BLaER1 (cell line): ENCODE measurements around the gene AXL.
A peak's percentile ranks its signal among the peaks of the same experiment; 100 is the strongest.
"Not testable (repeated sequence)": the region's sequence is repeated elsewhere in the genome, so short reads cannot be mapped to it uniquely, and the experiment has no call there.

ENCODE experiments used
- H3K27ac ChIP-seq: shearing (Covaris generic); formaldehyde crosslinking; 2 replicates; pipeline ENCODE4 v1.8.1; 2022
- H3K27me3 ChIP-seq: shearing (Covaris generic); formaldehyde crosslinking; 2 replicates; pipeline ENCODE4 v1.8.1; 2022
- H3K36me3 ChIP-seq: shearing (Covaris generic); formaldehyde crosslinking; 2 replicates; pipeline ENCODE4 v1.8.1; 2022
- H3K4me1 ChIP-seq: shearing (Covaris generic); formaldehyde crosslinking; 2 replicates; pipeline ENCODE4 v1.8.1; 2022
- H3K4me2 ChIP-seq: shearing (Covaris generic); formaldehyde crosslinking; 2 replicates; pipeline ENCODE4 v1.8.1; 2022
- H3K4me3 ChIP-seq: shearing (Covaris generic); formaldehyde crosslinking; 2 replicates; pipeline ENCODE4 v1.8.1; 2022
- H3K9ac ChIP-seq: shearing (Covaris generic); formaldehyde crosslinking; 2 replicates; pipeline ENCODE4 v1.8.1; 2022
- H3K9me3 ChIP-seq: shearing (Covaris generic); formaldehyde crosslinking; 2 replicates; pipeline ENCODE4 v1.8.1; 2022
- H4K20me1 ChIP-seq: shearing (Covaris generic); formaldehyde crosslinking; 2 replicates; pipeline ENCODE4 v1.8.1; 2022
- Cebpa-rat ChIP-seq: shearing (Covaris generic); IDR thresholded peaks from 2 replicates; pipeline ENCODE4 v1.8.1; 2022

AXL gene

GRCh38 chr19:41269571-41269970 lies 50.5 kb downstream of the AXL start:
- H3K27me3 ChIP-seq: no peaks in the 10 kb centered on the region
- no peak overlapping the region for H3K4me3 ChIP-seq
- TF ChIP-seq Cebpa-rat: no peak
- H3K9ac ChIP-seq: no peak overlapping the region
- H3K4me1 ChIP-seq: peaks cover 25% of the 10 kb centered on the region
- H3K9me3 ChIP-seq: no peaks in the 10 kb centered on the region
- H3K27ac ChIP-seq: no peak overlapping the region
- H3K36me3 ChIP-seq: peaks cover 81% of the 10 kb centered on the region
- H3K4me2 ChIP-seq: no peak overlapping the region
- H4K20me1 ChIP-seq: peaks cover 92% of the 10 kb centered on the region

- Histone ChIP-seq H3K27ac (no peak overlapping the region), H3K27me3 (no peaks in the 10 kb centered on the region), H4K20me1 (peaks cover 100% of the 10 kb centered on the region), H3K9me3 (no peaks in the 10 kb centered on the region), H3K4me1 (no peaks in the 10 kb centered on the region; the same call in 1 of the 2 replicates), H3K9ac (no peak overlapping the region), H3K4me3 (no peak overlapping the region), H3K4me2 (no peak overlapping the region), H3K36me3 (peaks cover 100% of the 10 kb centered on the region)
- no peak for TF ChIP-seq Cebpa-rat
These were observed 54.1 kb downstream of the AXL start for GRCh38 chr19:41273076-41273475.

GRCh38 chr19:41274802-41275201 lies 55.8 kb downstream of the AXL start:
- H3K4me2 ChIP-seq: no peak overlapping the region
- TF ChIP-seq Cebpa-rat: no peak
- H3K9ac ChIP-seq: no peak overlapping the region
- no peak overlapping the region for H3K4me3 ChIP-seq
- no peak overlapping the region for H3K27ac ChIP-seq
- no peaks in the 10 kb centered on the region for H3K27me3 ChIP-seq
- peaks cover 100% of the 10 kb centered on the region for H3K36me3 ChIP-seq
- no peaks in the 10 kb centered on the region for H3K4me1 ChIP-seq
- peaks cover 100% of the 10 kb centered on the region for H4K20me1 ChIP-seq
- H3K9me3 ChIP-seq: no peaks in the 10 kb centered on the region

- Histone ChIP-seq H3K36me3 (peaks cover 100% of the 10 kb centered on the region), H3K27me3 (no peaks in the 10 kb centered on the region), H4K20me1 (peaks cover 100% of the 10 kb centered on the region), H3K27ac (no peak overlapping the region), H3K9ac (no peak overlapping the region), H3K4me2 (no peak overlapping the region), H3K4me3 (no peak overlapping the region), H3K9me3 (no peaks in the 10 kb centered on the region), H3K4me1 (no peaks in the 10 kb centered on the region)
- peak; percentile 67 for TF ChIP-seq Cebpa-rat
These were observed 57.2 kb downstream of the AXL start for GRCh38 chr19:41276231-41276630.

GRCh38 chr19:41278478-41278877 lies 59.5 kb downstream of the AXL start:
- Histone ChIP-seq H3K9ac (no peak overlapping the region), H4K20me1 (peaks cover 99% of the 10 kb centered on the region), H3K9me3 (no peaks in the 10 kb centered on the region), H3K4me2 (no peak overlapping the region), H3K36me3 (peaks cover 100% of the 10 kb centered on the region), H3K4me3 (no peak overlapping the region), H3K4me1 (no peaks in the 10 kb centered on the region), H3K27ac (no peak overlapping the region), H3K27me3 (no peaks in the 10 kb centered on the region)
- TF ChIP-seq Cebpa-rat: no peak

GRCh38 chr19:41288673-41289530 lies 69.9 kb downstream of the AXL start:
- H3K9ac ChIP-seq: no peak overlapping the region

GRCh38 chr19:41289814-41290213 lies 70.8 kb downstream of the AXL start:
- peaks cover 98% of the 10 kb centered on the region for H3K36me3 ChIP-seq
- H3K4me3 ChIP-seq, H3K9me3 ChIP-seq, H3K27ac ChIP-seq, H3K4me2 ChIP-seq, H3K9ac ChIP-seq, H3K27me3 ChIP-seq, H3K4me1 ChIP-seq: not testable (repeated sequence)
- peaks cover 97% of the 10 kb centered on the region for H4K20me1 ChIP-seq

More at GRCh38 chr19:41288673-41289530, 69.9 kb downstream of the AXL start:
- H3K36me3 ChIP-seq: peaks cover 98% of the 10 kb centered on the region
- no peak overlapping the region for H3K4me2 ChIP-seq
- no peaks in the 10 kb centered on the region for H3K9me3 ChIP-seq
- no peaks in the 10 kb centered on the region for H3K27me3 ChIP-seq
- TF ChIP-seq Cebpa-rat: no peak
- peaks cover 97% of the 10 kb centered on the region for H4K20me1 ChIP-seq
- no peaks in the 10 kb centered on the region for H3K4me1 ChIP-seq
- no peak overlapping the region for H3K4me3 ChIP-seq
- no peak overlapping the region for H3K27ac ChIP-seq

- Histone ChIP-seq H3K4me2 (no peak overlapping the region), H3K27me3 (no peaks in the 10 kb centered on the region), H3K9me3 (no peaks in the 10 kb centered on the region), H3K36me3 (peaks cover 100% of the 10 kb centered on the region), H4K20me1 (peaks cover 100% of the 10 kb centered on the region), H3K4me1 (peaks cover 52% of the 10 kb centered on the region), H3K9ac (no peak overlapping the region), H3K27ac (no peak overlapping the region), H3K4me3 (no peak overlapping the region)
- TF ChIP-seq Cebpa-rat: no peak
These were observed 75.4 kb downstream of the AXL start for GRCh38 chr19:41294393-41294792.

GRCh38 chr19:41295499-41295898 lies 76.5 kb downstream of the AXL start:
- no peak overlapping the region for H3K27ac ChIP-seq
- H3K27me3 ChIP-seq: no peaks in the 10 kb centered on the region
- peaks cover 63% of the 10 kb centered on the region for H3K4me1 ChIP-seq
- no peaks in the 10 kb centered on the region for H3K9me3 ChIP-seq
- peaks cover 100% of the 10 kb centered on the region for H4K20me1 ChIP-seq
- peaks cover 100% of the 10 kb centered on the region for H3K36me3 ChIP-seq
- TF ChIP-seq Cebpa-rat: no peak
- no peak overlapping the region for H3K4me3 ChIP-seq
- H3K9ac ChIP-seq: peak overlapping the region; percentile 28; the same call in 1 of the 2 replicates
- H3K4me2 ChIP-seq: peak overlapping the region; percentile 77; the same call in 1 of the 2 replicates

- TF ChIP-seq Cebpa-rat: no peak
- no peaks in the 10 kb centered on the region for H3K9me3 ChIP-seq
- H3K27ac ChIP-seq: peak overlapping the region; percentile 80; the same call in 1 of the 2 replicates
- H3K9ac ChIP-seq: peak overlapping the region; percentile 28
- peaks cover 72% of the 10 kb centered on the region for H3K4me1 ChIP-seq
- H3K27me3 ChIP-seq: no peaks in the 10 kb centered on the region
- H3K4me3 ChIP-seq: no peak overlapping the region
- H3K36me3 ChIP-seq: peaks cover 99% of the 10 kb centered on the region
- H3K4me2 ChIP-seq: peak overlapping the region; percentile 77
- H4K20me1 ChIP-seq: peaks cover 100% of the 10 kb centered on the region
These were observed 77.4 kb downstream of the AXL start for GRCh38 chr19:41296433-41296871.
